Heart left ventricle (tissue), 13 donors: ENCODE measurements around the gene TCF19.

ENCODE experiments used
- POLR2A ChIP-seq, 2 donors: fragments of 450-650 bp; IDR thresholded peaks; one replicate each; pipeline ENCODE4 v1.6.1; 2017; ENCODE audit warnings: antibody characterized with exemption in 2 of 2, mild to moderate bottlenecking in 2 of 2, moderate library complexity in 2 of 2
- TF ChIP-seq, protein P1 (sequence below), 12 donors: fragments of 200-600 bp; sonication (generic) in 4 of 12; IDR thresholded peaks; one replicate each; pipeline versions ENCODE4 v1.5.0 to v1.8.0; 2018 to 2022; ENCODE audit warnings: antibody characterized with exemption in 12 of 12, mild to moderate bottlenecking in 5 of 12
- donor health status: ischemic (EF 13 %, LVEDD 7.1; RV severe dilation, severe dysfunction).
- donor health status: DM: no; HTN: yes; CAD: no.
- donor health status: DM: no; HTN: no; CAD: no.
- donor health status: ischemic (EF 25% LVEDD 6.9; RV normal size, moderate dysfunction).
- donor health status: ischemic (EF 25% LVEDD 5.7; RV mildly dilated, moderate dysfunction).
- donor health status: ischemic (EF 35%, LVEDD 5.7; RV mildly dilated, moderate dysfunction).
- donor health status: nonischemic (EF 11% LVEDD 7.7; RV severe dilation, severe dysfunction).
- donor health status: DM: yes; HTN: yes; CAD: no.
- donor health status: PGD.
- donor health status: ischemic (EF 29% LVEDD 5.4; RV normal size, mild dysfunction).
- donor health status: nonischemic (EF 23%, LVEDD 6.1; RV moderate dilation, normal function).

DNA sequence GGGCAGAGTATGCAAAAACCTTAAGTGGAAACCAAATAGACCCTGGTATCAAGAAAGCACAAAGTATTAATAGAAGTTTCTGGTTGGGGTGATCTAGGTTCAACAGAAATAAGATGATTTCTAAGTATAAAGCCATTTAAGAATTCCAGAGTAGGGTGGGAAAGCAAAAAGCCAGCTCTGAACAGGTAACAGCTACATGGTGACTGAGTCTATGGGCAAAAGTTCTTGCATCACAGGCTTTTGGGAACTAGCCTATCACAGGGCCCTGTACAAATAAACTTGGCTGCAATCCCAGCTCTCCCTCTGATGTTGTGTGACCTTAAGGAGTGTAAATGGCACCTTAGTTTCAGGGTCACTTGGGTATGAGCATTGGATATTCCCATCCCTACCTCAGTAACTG lies 5.5 kb downstream of the TCF19 start:
- TF ChIP-seq, protein P1, sequence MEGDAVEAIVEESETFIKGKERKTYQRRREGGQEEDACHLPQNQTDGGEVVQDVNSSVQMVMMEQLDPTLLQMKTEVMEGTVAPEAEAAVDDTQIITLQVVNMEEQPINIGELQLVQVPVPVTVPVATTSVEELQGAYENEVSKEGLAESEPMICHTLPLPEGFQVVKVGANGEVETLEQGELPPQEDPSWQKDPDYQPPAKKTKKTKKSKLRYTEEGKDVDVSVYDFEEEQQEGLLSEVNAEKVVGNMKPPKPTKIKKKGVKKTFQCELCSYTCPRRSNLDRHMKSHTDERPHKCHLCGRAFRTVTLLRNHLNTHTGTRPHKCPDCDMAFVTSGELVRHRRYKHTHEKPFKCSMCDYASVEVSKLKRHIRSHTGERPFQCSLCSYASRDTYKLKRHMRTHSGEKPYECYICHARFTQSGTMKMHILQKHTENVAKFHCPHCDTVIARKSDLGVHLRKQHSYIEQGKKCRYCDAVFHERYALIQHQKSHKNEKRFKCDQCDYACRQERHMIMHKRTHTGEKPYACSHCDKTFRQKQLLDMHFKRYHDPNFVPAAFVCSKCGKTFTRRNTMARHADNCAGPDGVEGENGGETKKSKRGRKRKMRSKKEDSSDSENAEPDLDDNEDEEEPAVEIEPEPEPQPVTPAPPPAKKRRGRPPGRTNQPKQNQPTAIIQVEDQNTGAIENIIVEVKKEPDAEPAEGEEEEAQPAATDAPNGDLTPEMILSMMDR (IDR thresholded peaks at IDR 0.05): no peak
- TF ChIP-seq POLR2A (IDR thresholded peaks at IDR 0.05): no peak
